HG02610 (cell line): ENCODE measurements around the gene WDR64.
"Not testable (repeated sequence)": the region's sequence is repeated elsewhere in the genome, so short reads cannot be mapped to it uniquely, and the experiment has no call there.

Experiments
- ATAC-seq: cut with Tn5 transposase; IDR thresholded peaks from one replicate; pipeline ENCODE4 v1.9.1; 2021; ENCODE audit warnings: mild to moderate bottlenecking, moderate library complexity; ENCODE audit not compliant: unreplicated experiment

Gene WDR64

DNA sequence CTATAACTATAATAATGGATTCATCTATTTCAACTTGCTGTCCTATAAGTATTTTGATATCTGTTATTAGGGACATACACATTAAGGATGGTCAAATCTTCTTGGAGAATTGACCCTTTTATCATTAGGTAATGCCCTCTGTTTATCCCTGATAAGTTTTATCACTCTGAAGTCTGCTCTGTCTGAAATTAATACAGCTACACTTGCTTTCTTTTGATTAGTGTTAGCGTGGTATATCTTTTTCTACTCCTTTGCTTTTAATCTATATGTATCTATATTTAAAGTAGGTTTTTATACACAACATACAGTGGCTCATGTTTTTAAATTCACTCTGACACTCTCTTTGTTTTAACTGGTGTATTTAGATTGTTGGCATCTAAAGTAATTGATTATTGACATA, 126.0 kb downstream of the WDR64 start:
- ATAC-seq: no peak

DNA sequence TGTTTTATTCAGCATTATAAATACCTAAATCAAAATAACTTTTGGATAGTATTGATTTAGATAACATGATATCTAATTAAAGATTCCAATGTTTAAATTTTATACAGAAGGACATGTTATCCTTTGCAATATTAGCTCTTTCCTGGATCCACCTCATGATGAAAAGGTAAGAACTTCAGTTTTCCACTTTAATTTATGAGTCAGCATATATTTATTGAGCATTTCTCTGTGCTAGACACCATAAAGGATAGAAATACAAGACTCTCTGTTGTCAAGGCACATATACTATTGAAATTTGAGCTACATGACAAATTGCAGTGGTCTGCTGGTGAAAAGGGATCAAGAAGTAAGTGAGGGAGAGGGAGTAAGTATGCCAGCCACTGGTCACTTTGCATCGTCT, 127.8 kb downstream of the WDR64 start:
- ATAC-seq: no peak

DNA sequence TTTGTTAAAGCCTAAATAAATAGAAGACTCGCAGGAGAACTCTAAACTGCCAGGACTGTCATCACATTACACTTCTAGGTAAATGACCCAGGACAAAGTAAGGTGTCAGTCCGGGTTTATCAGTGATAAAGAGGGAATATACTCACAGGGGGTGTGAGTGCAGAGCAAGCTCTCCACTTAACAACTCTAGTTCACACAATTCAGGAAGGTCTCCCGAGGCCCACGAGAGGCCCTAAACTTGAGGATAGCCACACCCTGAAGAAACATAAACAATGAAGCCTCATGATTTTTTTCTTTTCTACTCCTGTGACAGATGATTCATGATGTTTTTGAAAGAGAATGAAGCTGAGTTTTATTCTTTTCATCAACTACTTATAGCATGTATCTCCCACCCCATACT, 130.3 kb downstream of the WDR64 start:
- ATAC-seq: no peak

DNA sequence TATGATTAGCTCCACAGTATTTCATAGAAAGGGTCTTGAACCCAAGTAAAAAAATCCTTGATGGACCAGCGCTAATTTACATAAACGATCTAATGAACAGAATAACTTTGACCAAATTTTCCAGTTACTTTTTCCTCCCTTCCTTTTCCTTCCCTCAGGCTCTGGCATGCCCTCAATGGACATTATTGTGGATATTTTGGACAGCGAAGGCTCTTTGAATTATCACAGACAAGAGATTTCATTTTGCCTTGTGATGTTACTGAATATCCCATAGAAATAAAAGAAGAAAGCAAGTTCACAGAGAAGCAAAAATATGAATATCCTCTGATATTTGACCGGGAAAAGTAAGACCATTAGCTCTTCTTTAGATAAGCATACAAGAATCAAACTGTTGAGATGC, 135.6 kb downstream of the WDR64 start:
- ATAC-seq: no peak

DNA sequence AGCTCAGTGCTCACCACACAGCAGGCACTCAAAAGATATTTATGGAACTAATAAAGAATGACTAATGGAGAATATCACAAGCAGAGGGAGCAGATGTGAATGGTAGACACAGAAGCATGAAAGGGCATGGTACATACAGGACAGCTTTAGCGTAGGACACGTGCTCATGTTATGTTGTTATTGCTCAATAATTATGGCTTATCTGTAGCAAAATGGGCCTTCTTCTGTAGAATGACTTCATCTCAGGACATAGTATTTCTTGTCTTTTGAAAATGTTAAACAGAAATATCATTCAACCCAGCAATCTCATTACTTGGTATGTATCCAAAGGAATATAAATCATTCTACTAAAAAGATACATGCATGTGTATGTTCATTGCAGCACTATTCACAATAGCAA, 137.0 kb downstream of the WDR64 start:
- ATAC-seq: no peak

DNA sequence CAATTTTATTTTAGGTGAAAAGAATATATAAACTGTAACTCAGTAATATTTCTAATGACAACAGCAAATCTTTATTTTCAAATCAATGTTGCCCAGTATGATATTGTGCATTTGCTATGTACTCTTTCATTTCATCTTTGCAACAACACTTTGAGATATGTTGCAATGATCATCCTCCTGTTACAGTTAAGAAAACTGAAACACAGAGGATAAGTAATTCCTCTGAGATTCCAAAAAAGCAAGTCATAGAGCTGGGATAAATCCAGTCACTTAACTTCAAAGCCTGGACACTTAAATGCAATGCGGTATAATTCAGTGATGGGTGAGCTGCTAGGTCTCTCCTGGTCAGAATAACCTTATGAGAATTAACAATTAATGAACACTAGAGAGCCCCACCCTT, 147.3 kb downstream of the WDR64 start:
- no peak for ATAC-seq

DNA sequence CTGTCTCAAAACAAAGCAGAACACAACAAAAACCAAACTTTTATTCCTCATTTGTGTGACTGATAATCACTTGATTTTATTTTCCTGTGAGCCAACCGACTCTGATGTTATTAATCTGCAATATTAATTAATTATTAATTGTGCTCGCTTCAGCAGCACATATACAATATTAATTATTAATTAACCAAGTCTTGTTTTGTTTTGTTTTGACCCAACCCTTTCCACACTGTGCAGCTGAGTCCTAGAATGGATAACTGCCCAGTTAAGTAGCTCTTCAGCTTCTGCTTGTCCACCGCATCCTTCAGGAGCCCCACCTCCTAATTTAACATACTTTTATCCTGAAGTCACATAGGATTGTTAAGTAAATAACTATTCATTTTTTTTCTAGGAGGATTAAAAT, 148.6 kb downstream of the WDR64 start:
- ATAC-seq: no peak

DNA sequence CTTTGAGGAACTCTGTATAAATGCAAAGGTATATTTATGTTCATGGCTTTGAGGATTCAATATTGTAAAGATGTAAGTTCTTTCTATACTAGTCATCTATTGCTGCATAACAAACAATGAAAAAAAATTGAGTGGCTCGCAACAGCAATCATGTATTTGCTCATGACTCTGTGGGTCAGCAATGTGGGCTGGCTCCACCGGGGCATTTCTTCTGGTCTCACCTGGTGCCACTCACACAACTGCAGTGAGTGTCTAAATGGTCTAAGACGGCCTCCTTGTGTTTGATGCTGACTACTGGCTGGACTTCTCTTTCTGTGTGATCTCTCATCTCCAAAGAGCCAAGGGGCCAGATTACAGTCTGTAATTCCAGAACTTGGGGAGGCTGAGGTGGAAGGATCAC, 150.8 kb downstream of the WDR64 start:
- no peak for ATAC-seq

DNA sequence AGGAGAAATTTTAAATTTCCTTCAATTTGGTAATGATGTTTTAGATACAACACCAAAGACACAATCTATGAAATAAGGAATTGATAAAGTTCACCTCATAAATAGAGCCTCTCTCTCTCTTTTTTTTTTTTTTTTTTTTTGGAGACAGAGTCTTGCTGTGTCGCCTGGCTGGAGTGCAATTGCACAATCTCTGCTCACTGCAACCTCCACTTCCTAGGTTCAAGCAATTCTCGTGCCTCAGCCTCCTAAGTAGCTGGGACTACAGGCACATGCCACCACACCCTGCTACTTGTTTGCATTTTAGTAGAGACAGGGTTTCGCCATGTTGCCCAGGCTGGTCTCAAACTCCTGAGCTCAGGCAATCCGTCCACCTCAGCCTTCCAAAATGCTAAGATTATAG, 152.6 kb downstream of the WDR64 start:
- ATAC-seq: not testable (repeated sequence)

DNA sequence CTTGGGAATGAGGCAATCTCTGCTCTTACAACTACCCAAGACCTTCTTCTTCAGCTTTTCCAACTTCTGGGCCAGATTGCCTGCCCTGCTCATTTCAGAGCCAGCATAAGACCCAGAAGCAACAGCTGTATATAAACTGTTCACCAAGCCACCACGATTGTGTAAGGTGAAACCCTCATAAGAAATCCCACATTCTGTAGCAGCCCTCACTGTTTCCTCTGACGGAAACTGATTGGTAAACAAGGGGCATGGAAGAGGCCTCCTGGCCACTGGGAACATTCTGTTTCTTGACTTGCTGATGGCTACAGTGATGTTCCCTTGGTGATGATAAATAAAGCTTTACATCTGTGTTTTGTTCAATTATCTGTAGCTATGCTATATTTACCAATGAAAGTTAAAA, 156.2 kb downstream of the WDR64 start:
- no peak for ATAC-seq

DNA sequence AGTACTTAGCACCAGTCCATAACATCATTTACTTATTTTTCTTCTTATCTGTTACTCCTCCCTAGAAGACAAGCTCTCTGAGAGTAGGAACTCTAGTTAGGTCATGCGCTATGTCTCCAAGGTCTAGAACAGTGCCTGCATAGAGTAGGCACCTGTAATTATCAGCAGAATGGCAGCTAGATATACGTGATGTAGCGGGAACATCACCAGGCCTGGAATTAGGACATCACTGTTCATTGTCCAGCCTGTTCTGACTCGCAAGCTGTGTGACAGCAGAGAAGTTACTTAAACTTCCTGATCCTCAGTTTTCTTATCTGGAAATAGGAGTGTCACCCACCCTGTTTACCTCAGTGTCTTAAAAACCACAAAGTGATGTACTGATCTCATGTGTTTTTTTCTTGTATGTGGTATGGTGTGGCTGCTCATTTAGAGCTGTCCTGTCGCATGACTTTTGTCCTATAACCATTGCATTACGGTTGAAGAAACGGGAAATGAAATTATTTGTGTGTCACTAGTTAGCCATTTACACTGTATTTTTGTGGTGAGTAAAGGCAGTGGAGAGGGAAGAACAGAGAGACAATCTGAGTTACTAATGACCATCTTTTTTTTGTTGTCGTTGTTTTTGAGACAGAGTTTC, 158.8 kb downstream of the WDR64 start:
- ATAC-seq: no peak

DNA sequence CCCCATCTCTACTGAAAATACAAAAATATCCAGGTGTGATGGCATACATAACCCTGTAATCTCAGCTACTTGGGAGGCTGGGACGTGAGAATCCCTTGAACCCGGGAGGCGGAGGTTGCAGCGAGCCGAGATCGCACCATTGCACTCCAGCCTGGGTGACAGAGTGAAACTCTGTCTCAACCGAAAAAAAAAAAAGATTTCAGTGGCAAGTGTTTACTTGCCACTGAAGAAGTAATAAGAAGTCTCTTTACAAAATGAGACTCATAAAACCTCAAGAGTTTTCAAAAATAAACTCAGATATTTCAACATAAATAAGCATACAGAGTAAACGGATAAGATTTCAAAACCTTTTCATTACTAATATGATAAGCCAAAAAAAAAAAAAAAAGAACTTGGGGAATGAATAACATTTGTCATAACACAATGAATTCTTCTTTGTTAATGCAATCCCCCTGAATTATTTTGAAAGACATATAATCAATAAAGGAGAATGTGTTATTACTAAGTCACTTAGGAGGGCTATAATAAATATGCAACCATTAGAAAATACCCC, 161.8 kb downstream of the WDR64 start:
- no peak for ATAC-seq

DNA sequence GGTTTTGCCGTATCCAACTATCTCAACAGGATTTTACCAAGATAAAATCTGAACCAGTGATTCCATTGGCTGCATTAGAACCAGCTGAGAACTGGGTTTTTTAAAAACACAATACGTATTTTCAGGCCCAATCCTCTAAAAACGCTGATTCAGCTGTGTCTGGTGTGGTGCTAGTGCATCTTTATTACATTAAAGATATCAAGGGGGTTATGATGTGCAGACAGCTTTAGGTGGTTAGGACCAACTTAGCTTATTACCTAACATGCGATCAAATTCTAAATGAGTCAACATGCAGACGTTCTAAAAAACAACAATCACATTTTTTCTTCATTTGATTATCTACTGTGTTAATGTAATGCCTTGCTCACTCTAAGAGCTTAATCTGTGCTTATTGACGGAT, 163.9 kb downstream of the WDR64 start:
- ATAC-seq: no peak

DNA sequence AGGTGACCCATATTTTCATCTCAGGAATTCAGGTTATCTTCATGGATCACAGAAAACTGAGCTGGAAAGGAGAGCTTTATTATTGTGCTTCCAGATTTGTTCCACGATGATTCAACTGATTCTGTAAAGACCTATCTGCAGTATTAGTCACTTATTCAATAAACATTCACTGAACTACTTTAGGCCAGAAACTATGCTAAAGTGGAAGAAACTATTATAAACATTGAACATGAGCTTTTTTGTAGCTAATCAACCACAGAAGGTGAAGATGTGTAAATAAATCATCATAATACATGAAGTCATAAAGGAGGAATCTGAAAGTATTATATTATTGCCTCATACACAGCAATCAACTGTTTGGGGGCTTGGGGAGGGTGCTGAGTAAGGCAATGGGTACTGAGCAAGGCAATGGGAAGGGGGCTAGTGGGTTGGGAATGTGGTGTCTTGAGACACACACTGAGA, 165.3 kb downstream of the WDR64 start:
- no peak for ATAC-seq

DNA sequence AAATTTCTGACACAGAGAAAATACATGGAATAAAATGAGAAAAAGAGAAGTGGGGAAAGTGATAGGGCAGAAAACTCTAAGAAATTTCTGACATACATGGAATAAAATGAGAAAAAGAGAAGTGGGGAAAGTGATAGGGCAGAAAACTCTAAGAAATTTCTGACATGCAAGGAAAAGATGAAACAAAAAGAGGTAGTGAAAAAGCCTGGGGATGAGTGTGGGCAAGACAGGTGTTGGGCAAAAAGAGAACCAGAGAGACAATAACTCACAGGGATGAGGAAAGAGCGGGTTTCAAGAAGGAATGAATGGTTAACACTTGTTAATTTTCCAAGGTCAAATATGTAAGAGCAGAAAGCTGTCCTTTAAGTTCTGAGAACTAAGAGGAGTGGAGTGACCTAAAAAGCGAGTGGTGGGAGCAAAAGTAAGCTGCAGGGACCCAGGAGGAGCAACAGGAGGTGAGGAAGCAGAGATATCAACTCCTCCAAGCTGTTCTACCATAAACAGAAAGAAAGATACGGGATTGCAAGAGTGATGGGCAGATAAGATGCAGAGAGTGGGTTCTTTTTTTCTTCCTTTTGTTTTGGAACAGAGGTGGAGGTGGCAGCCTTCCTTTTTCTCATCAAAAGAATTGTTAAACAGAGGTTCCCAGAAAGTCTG, 166.0 kb downstream of the WDR64 start:
- ATAC-seq: no peak

DNA sequence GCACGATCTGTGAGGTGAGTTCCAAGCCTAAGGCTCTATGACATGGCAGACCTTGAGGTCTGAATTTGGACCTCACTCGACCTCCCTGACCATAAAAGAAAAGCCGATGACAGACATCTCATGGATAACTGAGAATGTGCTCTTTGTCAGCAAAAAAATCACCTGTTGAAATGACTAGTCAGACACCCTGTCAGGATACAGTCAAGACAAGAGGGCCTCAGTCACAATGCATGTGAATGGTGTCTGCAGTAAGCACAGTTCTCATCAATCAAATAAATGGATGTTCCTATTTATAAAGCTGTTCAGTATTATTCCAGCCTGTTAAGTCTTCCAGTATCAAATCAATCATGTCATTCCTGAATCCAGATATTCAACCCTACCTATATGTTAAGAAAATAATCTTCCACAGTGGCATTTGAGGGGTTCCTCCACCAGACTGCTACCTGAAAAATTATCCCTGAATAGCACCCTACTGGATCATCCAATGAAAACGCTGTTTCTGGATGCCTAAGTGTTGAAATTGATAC, 167.3 kb downstream of the WDR64 start:
- ATAC-seq: no peak

DNA sequence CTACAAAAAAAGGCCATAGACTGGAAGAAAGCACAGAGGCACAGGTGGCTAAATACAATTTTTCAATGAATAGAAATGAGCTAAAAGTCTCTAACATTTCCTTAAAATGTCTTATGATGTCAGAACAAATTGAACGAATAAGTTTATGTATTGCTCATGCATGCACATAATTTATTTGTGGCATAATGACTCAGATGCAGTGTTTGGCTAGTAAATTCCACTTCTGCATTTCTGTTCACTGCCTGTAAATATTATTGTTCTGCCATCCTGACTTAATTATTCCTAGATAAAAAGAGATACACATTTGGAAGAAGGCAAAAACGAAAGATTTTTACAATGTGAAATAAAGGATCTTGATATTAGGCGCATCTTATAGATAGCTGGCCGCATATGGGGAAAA, 169.3 kb downstream of the WDR64 start:
- ATAC-seq: no peak

DNA sequence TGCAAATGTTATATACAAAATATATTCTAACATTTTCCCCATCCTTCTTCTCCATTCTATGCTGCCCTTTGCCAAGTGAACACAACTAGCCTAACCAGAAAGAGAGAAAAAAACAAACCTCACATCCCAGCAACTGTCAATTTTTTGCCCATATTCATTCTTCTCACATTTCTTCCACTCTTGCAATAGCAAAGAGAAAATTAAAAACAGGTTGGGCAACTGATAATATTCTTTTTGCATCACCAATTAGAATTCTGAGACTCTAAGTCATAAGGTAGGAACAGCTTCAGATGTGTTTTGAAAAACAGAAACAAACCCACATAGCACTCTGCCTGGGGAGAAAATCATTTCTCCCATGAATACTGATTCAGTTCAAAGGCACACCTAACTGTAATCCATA, 170.8 kb downstream of the WDR64 start:
- ATAC-seq: no peak

DNA sequence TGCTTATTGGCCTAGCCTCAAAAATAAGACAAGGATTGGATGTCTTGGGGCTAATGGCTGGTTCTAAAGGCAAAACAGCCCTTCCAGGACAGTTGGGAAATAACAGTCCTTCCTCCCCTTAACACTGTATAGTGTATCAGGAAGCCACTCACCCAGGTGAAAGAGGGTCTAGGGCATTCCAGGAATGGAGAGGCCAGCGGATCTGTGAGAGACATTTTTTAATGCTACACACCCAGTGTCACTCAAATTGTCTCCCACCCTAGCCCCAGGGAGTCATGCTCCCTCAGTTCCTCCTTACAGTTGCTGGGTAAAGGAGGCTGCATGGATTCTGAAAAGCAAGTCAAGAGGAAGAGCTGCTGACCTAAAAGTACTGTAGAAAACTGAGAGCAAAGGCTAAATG, 171.8 kb downstream of the WDR64 start:
- no peak for ATAC-seq

DNA sequence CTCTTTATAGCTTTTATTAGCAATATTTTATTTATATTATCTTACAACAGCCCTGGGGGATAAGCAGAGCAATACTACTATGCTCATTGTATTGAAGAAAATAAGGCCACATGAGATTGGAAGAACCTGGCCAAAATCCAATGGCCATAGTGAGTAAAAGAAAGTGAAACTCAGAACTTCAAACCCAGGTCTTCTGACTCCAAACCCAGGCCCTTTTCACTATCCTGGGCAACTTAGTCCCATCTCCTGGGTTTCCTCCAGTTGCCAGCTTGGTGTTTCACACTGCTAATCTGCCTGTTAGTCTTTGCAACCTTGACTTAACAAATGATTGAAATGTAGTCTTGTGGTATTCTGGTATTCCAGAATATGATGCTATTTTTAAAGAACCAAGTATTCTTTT, 173.5 kb downstream of the WDR64 start:
- ATAC-seq: no peak

DNA sequence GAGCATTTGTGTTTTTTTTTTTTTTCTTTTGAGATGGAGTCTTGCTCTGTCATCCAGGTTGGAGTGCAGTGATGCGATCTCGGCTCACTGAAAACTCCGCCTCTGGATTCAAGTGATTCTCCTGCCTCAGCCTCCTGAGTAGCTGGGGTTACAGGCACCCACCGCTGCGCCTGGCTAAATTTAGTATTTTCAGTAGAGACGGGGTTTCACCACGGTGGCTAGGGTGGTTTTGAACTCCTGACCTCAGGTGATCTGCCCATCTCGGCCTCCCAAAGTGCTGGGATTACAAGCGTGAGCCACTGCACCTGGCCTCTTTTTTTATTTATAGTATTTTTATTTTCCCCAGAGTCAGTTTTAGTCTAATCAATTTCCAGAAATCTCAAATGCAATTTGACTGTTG, 174.5 kb downstream of the WDR64 start:
- not testable (repeated sequence) for ATAC-seq

DNA sequence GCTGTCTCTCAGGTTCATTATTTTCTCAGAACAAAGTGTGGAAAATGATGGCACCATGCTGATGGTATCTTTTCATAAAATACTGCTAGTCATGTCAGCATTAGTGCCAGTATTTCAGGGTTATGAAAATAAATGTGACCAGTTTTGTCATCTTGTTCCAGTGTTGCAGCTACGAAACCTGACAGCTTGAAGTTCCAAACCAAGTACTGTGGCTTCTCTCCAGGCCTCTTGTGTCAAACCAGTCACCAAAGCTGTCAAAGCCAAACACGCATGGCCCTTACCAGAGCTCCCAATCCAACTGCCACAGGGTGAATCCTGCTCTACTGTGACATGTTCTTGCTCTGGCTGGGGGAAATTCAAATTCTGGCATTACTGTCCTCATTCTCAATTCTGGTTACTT, 175.2 kb downstream of the WDR64 start:
- ATAC-seq: no peak
